HG03575 (cell line): ENCODE results near the gene PMS1.

ENCODE experiments used
- ATAC-seq: cut with Tn5 transposase; IDR thresholded peaks from one replicate; pipeline ENCODE4 v1.9.1; 2021; ENCODE audit not compliant: unreplicated experiment, insufficient number of reproducible peaks, low FRiP score; ENCODE audit errors: extremely low read depth

PMS1 gene

DNA sequence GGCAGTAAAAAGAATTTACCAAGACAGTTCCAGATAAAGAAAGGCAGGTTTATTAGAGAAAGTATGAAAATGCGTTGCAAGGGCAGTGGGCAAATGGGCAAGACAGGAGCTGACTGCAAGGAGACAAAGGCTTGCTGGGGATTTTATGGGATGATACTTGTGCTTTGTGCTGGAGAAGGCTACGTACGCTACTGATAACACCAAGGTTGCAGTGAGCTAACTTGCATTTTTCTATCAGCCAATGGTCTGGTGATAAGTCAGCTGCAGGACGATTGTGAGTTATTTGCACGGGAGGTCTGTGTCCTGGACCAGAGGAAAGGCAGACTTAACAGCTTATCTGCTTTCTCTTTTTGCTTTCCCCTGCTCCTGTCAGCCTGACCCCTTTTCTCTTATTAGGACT, 116.5 kb downstream of the PMS1 start:
- ATAC-seq: no peak

DNA sequence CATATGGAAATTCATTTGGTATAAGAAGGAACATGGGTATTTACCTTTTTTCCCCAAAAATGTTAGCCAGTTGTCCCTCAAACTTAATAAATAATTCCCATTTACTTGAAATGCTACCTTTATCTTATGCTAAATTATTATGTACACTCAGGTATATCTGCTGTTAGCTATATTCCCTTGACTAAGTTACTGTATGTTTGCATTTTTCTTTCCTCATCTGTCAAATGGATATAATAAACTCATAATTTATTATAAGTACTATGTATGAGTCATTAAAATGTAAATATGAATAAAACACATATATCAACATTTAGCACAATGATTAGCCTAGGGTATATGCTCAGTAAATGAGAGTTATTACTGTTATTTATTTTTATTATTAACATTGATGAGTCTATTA, 117.4 kb downstream of the PMS1 start:
- ATAC-seq: no peak

DNA sequence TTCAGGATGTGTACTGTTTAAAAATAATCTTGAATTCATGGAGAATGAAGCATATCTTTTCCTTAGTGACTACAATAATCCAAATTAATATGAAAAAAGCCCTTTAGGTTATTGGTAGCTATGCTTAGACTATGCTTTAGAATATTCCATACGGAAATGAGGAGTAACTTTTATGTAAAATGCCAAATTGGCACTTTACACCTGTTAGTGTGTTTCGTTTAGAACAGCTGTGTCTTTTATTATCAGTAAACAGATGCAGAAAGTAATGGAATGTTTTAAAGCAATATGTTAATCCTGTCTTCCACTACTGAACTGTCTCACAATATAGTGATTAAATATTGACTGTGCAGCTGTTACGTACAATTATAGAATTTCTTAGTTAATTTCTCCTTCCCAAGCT, 129.6 kb downstream of the PMS1 start:
- no peak for ATAC-seq

DNA sequence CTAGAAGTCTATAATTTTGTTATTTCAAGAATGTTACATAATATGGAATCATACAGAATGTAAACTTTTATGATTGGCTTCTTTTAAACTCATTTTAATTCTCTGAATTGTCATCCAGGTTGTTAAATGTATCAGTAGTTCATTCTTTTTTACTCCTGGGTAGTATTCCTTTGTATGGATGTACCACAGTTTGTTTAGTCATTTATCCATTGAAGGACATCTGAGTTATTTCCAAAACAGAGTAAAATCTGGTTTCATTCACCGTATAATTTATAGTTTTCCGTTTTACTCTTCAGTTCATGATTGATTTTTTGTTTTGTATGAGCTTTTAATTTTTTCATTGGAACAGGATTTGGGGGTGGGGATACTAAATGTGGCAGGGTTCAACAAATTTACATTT, 132.4 kb downstream of the PMS1 start:
- ATAC-seq: no peak
